OCI-LY3 (cell line): Measurements from ENCODE around the gene TMEM240.

Source experiments
- H2AFZ ChIP-seq: fragments of 200-600, 300-600 bp; shearing (Covaris generic); 2 replicates; pipeline ENCODE4 v1.6.0; 2014; ENCODE audit warnings: antibody characterized with exemption, low read depth, low read length
- H3K27ac ChIP-seq: fragments of 200-600, 300-600 bp; sonication (generic); 2 replicates; pipeline ENCODE4 v1.5.1; 2014; ENCODE audit warnings: mild to moderate bottlenecking, low read length, moderate library complexity, mixed read lengths
- H3K27me3 ChIP-seq: fragments of 200-600, 300-600 bp; sonication (generic); 2 replicates; pipeline ENCODE4 v1.6.1; 2014; ENCODE audit warnings: low read depth, low read length, mixed read lengths
- H3K36me3 ChIP-seq: fragments of 200-600, 300-600 bp; sonication (generic); replicated peaks from 2 replicates; pipeline ENCODE3; 2014; ENCODE audit warnings: low read depth, low read length, mixed read lengths
- H3K4me1 ChIP-seq: fragments of 300-600, 200-600 bp; sonication (generic); 2 replicates; pipeline ENCODE4 v1.6.1; 2014; ENCODE audit warnings: low read length, mixed read lengths
- H3K4me2 ChIP-seq: fragments of 200-600, 300-600 bp; sonication (generic); 2 replicates; pipeline ENCODE4 v1.6.1; 2014; ENCODE audit warnings: low read length, mixed read lengths
- H3K4me3 ChIP-seq: fragments of 300-600, 200-600 bp; sonication (generic); 2 replicates; pipeline ENCODE4 v1.5.1; 2014; ENCODE audit warnings: antibody characterized with exemption, mild to moderate bottlenecking, low read length, moderate library complexity
- H3K79me2 ChIP-seq: fragments of 300-600, 200-600 bp; shearing (Covaris generic); 2 replicates; pipeline ENCODE4 v1.6.1; 2014; ENCODE audit warnings: mild to moderate bottlenecking, low read length, mixed read lengths
- H3K9ac ChIP-seq: fragments of 300-600, 200-600 bp; shearing (Covaris generic); 2 replicates; pipeline ENCODE4 v1.6.0; 2014; ENCODE audit warnings: mild to moderate bottlenecking, low read length, moderate library complexity
- H3K9me3 ChIP-seq: fragments of 200-600, 300-600 bp; shearing (Covaris generic); 2 replicates; pipeline ENCODE4 v1.6.1; 2014; ENCODE audit warnings: low read length, mixed read lengths; ENCODE audit not compliant: insufficient read depth
- H4K20me1 ChIP-seq: fragments of 200-600, 300-600 bp; sonication (generic); 2 replicates; pipeline ENCODE4 v1.6.1; 2016; ENCODE audit warnings: low read length, mixed read lengths; ENCODE audit not compliant: insufficient read depth
- EZH2phosphoT487 ChIP-seq: fragments of 200-600 bp; shearing (Covaris generic); IDR thresholded peaks from 2 replicates; pipeline ENCODE4 v1.6.1; 2018; ENCODE audit warnings: antibody characterized with exemption, mixed run types, low read depth
- TF ChIP-seq, protein P1 (sequence below): fragments of 200-600, 300-600 bp; sonication (generic); IDR thresholded peaks from 2 replicates; pipeline ENCODE4 v1.5.1; 2014; ENCODE audit warnings: antibody characterized with exemption, low read length, low read depth

TMEM240 gene

DNA sequence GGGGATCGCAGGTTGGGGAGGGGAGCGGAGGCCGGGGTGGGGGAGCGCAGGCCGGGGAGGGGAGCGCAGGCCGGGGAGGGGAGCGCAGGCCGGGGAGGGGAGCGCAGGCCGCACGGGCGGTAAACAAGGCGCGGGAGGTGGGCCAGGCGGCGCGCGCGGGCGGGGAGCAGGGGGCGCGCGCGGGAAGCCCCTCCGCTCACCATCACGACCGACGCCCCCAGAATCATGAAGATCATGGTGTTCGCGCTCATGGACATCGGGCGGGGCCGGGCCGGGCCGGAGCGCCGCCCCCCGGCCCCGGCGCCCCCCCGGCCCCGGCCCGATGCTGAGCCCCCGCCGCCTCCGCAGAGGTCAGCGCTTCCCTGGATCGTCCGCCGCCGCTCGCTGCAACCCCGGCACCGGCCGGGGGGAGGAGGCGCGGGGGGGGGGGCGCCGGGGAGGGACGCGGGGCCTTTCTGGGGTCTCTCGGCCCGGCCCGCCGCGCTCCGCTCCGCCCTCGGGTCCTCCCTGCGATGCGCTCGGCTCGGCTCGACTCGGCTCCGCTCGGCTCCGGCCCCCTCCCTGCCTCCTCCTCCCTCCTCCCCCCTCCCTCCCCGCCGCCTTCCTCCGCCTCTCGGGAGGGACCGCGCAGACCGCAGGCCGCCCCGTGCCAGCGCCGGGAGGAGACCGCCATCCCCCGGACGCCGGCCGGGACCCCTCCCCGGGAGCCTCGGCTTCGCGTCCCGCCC is at the start of gene TMEM240:
TSS of gene TMEM240 (minus strand) at position 535 of the 728 bp plus-strand sequence. CDS start at position 257, 278 bp downstream.
- TF ChIP-seq, protein P1, sequence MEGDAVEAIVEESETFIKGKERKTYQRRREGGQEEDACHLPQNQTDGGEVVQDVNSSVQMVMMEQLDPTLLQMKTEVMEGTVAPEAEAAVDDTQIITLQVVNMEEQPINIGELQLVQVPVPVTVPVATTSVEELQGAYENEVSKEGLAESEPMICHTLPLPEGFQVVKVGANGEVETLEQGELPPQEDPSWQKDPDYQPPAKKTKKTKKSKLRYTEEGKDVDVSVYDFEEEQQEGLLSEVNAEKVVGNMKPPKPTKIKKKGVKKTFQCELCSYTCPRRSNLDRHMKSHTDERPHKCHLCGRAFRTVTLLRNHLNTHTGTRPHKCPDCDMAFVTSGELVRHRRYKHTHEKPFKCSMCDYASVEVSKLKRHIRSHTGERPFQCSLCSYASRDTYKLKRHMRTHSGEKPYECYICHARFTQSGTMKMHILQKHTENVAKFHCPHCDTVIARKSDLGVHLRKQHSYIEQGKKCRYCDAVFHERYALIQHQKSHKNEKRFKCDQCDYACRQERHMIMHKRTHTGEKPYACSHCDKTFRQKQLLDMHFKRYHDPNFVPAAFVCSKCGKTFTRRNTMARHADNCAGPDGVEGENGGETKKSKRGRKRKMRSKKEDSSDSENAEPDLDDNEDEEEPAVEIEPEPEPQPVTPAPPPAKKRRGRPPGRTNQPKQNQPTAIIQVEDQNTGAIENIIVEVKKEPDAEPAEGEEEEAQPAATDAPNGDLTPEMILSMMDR: no peak
- no peak for TF ChIP-seq EZH2phosphoT487
- Histone ChIP-seq H3K27ac (no peak within 1 kb of the TSS), H3K27me3 (no peaks in the 10 kb centered on the region), H4K20me1 (no peaks in the 10 kb centered on the region), H3K4me1 (no peaks in the 10 kb centered on the region), H3K4me3 (no peak within 1 kb of the TSS), H3K9me3 (no peaks in the 10 kb centered on the region), H2AFZ (no peak within 1 kb of the TSS), H3K9ac (no peak within 1 kb of the TSS), H3K4me2 (no peak within 1 kb of the TSS), H3K36me3 (no peaks in the 10 kb centered on the region), H3K79me2 (no peaks in the 10 kb centered on the region)

- no peak for TF ChIP-seq EZH2phosphoT487
- TF ChIP-seq, protein P1: no peak
- Histone ChIP-seq H3K4me2 (peak overlapping the region; percentile 5; the same call in 1 of the 2 replicates), H3K4me3 (no peak overlapping the region)
Measured at GRCh38 chr1:1583347-1584010, 43.1 kb upstream of the TMEM240 start.

GRCh38 chr1:1582585-1583346 is 42.3 kb upstream of the TMEM240 start:
- H3K36me3 ChIP-seq: no peaks in the 10 kb centered on the region
- no peaks in the 10 kb centered on the region for H4K20me1 ChIP-seq
- TF ChIP-seq, protein P1: no peak
- no peak for TF ChIP-seq EZH2phosphoT487
- no peaks in the 10 kb centered on the region for H3K27me3 ChIP-seq
- no peak overlapping the region for H3K9ac ChIP-seq
- H3K4me3 ChIP-seq: no peak overlapping the region
- peaks cover 5% of the 10 kb centered on the region; the same call in 1 of the 2 replicates for H3K4me1 ChIP-seq
- H3K79me2 ChIP-seq: no peaks in the 10 kb centered on the region
- no peak overlapping the region for H3K27ac ChIP-seq
- H3K9me3 ChIP-seq: no peaks in the 10 kb centered on the region
- peak overlapping the region; percentile 5; the same call in 1 of the 2 replicates for H3K4me2 ChIP-seq
- no peak overlapping the region for H2AFZ ChIP-seq

More at GRCh38 chr1:1583347-1584010, 43.1 kb upstream of the TMEM240 start:
- no peaks in the 10 kb centered on the region for H3K27me3 ChIP-seq
- H3K4me1 ChIP-seq: peaks cover 5% of the 10 kb centered on the region; the same call in 1 of the 2 replicates
- H2AFZ ChIP-seq: no peak overlapping the region
- no peaks in the 10 kb centered on the region for H4K20me1 ChIP-seq
- H3K27ac ChIP-seq: no peak overlapping the region
- H3K9me3 ChIP-seq: no peaks in the 10 kb centered on the region
- H3K79me2 ChIP-seq: no peaks in the 10 kb centered on the region
- H3K36me3 ChIP-seq: no peaks in the 10 kb centered on the region
- no peak overlapping the region for H3K9ac ChIP-seq
